Measurements from ENCODE around the gene CAMKV. TPM values are rescaled to one million over a fixed set of nuclear protein-coding genes. Genes with fewer than 3 reads are reported as not detected.

CAMKV gene
- total RNA-seq, 1 donor from 2014 or later = 12.1 TPM

GRCh38 chr3:49879721-49880120 is 10.0 kb upstream of the CAMKV start:
- Mint-ChIP-seq H3K27ac (peak overlapping the region; percentile 89), H3K4me1 (peaks cover 35% of the 10 kb centered on the region), H3K36me3 (no peaks in the 10 kb centered on the region), H3K9me3 (peaks cover 2% of the 10 kb centered on the region), H3K27me3 (ENCODE audit: insufficient read depth, low read depth) (peaks cover 10% of the 10 kb centered on the region), H3K4me3 (no peak overlapping the region)
- no peak overlapping the region for H3K9ac ChIP-seq
- DNase-seq (ENCODE audit: low spot score) = no peak
- TF ChIP-seq EZH2phosphoT487 (IDR thresholded peaks at IDR 0.05) = no peak
- TF ChIP-seq EZH2 (IDR thresholded peaks at IDR 0.05) = no peak
- no peak for TF ChIP-seq CTCF (IDR thresholded peaks at IDR 0.05)
- H3K79me2 ChIP-seq (ENCODE audit: low read depth) = no peaks in the 10 kb centered on the region
- no peaks in the 10 kb centered on the region for H3K9me3 ChIP-seq (ENCODE audit: low read depth)
- H3K4me2 ChIP-seq = no peak overlapping the region
- H4K20me1 ChIP-seq (ENCODE audit: low read depth) = no peaks in the 10 kb centered on the region
- H3K4me3 ChIP-seq = no peak overlapping the region
- H3K27ac ChIP-seq = no peak overlapping the region
- no peak overlapping the region for H2AFZ ChIP-seq (replicated peaks)
- H3K4me1 ChIP-seq = peaks cover 30% of the 10 kb centered on the region
- H3K27me3 ChIP-seq = no peaks in the 10 kb centered on the region
- no peaks in the 10 kb centered on the region for H3K36me3 ChIP-seq
- peaks cover 21% of the 10 kb centered on the region for H3F3A ChIP-seq (ENCODE audit: low read depth)

- DNase-seq (ENCODE audit: low spot score) = no peak
- TF ChIP-seq CTCF (IDR thresholded peaks at IDR 0.05) (no peak), EZH2phosphoT487 (IDR thresholded peaks at IDR 0.05) (no peak), EZH2 (IDR thresholded peaks at IDR 0.05) (no peak)
- Mint-ChIP-seq H3K27me3 (ENCODE audit: insufficient read depth, low read depth) (peaks cover 9% of the 10 kb centered on the region), H3K4me3 (no peak overlapping the region), H3K36me3 (no peaks in the 10 kb centered on the region), H3K27ac (no peak overlapping the region), H3K4me1 (peaks cover 35% of the 10 kb centered on the region), H3K9me3 (peaks cover under 1% of the 10 kb centered on the region)
- Histone ChIP-seq H3K4me2 (no peak overlapping the region), H3K4me3 (no peak overlapping the region), H3K79me2 (ENCODE audit: low read depth) (no peaks in the 10 kb centered on the region), H4K20me1 (ENCODE audit: low read depth) (no peaks in the 10 kb centered on the region), H3K27ac (no peak overlapping the region), H2AFZ (replicated peaks) (no peak overlapping the region), H3K27me3 (no peaks in the 10 kb centered on the region), H3F3A (ENCODE audit: low read depth) (peaks cover 21% of the 10 kb centered on the region), H3K9me3 (ENCODE audit: low read depth) (no peaks in the 10 kb centered on the region), H3K36me3 (no peaks in the 10 kb centered on the region), H3K4me1 (peaks cover 30% of the 10 kb centered on the region), H3K9ac (no peak overlapping the region)
Observed at GRCh38 chr3:49878686-49879085, 9.0 kb upstream of the CAMKV start.

- peak overlapping the region; percentile 94 for H3K27ac Mint-ChIP-seq
- no peak overlapping the region for H3K4me3 Mint-ChIP-seq
- Histone ChIP-seq H3K4me1 (peaks cover 30% of the 10 kb centered on the region), H3F3A (ENCODE audit: low read depth) (peaks cover 21% of the 10 kb centered on the region), H3K4me2 (no peak overlapping the region), H2AFZ (replicated peaks) (no peak overlapping the region), H3K4me3 (no peak overlapping the region), H3K79me2 (ENCODE audit: low read depth) (no peaks in the 10 kb centered on the region), H4K20me1 (ENCODE audit: low read depth) (no peaks in the 10 kb centered on the region), H3K27ac (no peak overlapping the region), H3K27me3 (no peaks in the 10 kb centered on the region), H3K9me3 (ENCODE audit: low read depth) (no peaks in the 10 kb centered on the region), H3K9ac (no peak overlapping the region), H3K36me3 (no peaks in the 10 kb centered on the region)
- TF ChIP-seq EZH2phosphoT487 (IDR thresholded peaks at IDR 0.05) = no peak
- TF ChIP-seq CTCF (IDR thresholded peaks at IDR 0.05) = no peak
- TF ChIP-seq EZH2 (IDR thresholded peaks at IDR 0.05) = no peak
- no peak for DNase-seq (ENCODE audit: low spot score)
- peaks cover 6% of the 10 kb centered on the region for H3K27me3 Mint-ChIP-seq (ENCODE audit: insufficient read depth, low read depth)
- no peaks in the 10 kb centered on the region for H3K9me3 Mint-ChIP-seq
- peaks cover 37% of the 10 kb centered on the region for H3K4me1 Mint-ChIP-seq
- no peaks in the 10 kb centered on the region for H3K36me3 Mint-ChIP-seq
Observed at GRCh38 chr3:49877716-49878115, 8.0 kb upstream of the CAMKV start.
